ENCODE measurements around the gene TNFAIP2. TPM values are rescaled to one million over a fixed set of nuclear protein-coding genes. Genes with fewer than 3 reads are reported as not detected.

Gene TNFAIP2
- total RNA-seq, 2 experiments from 2014 or later = not detected

DNA sequence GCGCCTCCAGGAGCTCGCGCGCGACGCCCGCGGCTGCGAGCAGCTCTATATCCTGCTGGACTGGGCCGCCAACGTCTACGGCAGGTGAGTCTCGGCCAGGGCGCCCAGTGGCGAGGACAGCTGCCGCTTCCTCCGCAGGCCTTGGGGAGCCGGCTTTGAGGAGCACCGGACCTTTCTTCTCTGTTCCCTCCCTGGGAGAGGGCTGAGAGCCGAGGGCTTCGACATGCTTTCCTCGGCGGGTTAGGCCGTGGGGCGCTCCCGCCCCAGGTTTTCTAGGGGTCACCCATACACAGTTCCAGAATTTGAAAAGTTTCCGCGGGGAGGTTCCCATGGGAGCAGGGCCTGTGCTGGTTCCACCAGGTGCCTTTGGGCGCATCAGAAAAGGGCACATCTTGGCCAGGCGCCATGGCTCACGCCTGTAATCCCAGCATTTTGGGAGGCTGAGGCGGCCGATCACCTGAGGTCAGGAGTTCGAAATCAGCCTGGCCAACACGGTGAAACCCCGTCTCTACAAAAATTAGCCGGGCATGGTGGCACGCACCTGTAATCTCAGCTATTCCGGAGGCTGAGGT, 20.5 kb upstream of the TNFAIP2 start:
- Histone ChIP-seq H2AFZ (ENCODE audit: low read length) (no peak overlapping the region), H3K27ac (ENCODE audit: low read depth, low read length, poor library complexity, severe bottlenecking) (no peak overlapping the region), H3K36me3 (ENCODE audit: insufficient read depth, low read length) (no peaks in the 10 kb centered on the region), H3K4me3 (ENCODE audit: low read depth, low read length, poor library complexity, severe bottlenecking) (no peak overlapping the region), H3K9me3 (ENCODE audit: low read length) (no peaks in the 10 kb centered on the region), H3K9me2 (ENCODE audit: insufficient read depth, low read length) (no peaks in the 10 kb centered on the region), H3K4me1 (ENCODE audit: insufficient read depth, low read length, poor library complexity, severe bottlenecking) (peaks cover 35% of the 10 kb centered on the region), H3K4me2 (ENCODE audit: low read length) (no peak overlapping the region), H4K20me1 (ENCODE audit: insufficient read depth, low read length) (no peaks in the 10 kb centered on the region), H3K79me2 (ENCODE audit: insufficient read depth, low read depth, low read length) (no peaks in the 10 kb centered on the region)
- no peak for DNase-seq (ENCODE audit: low spot score)
- TF ChIP-seq, protein P1, sequence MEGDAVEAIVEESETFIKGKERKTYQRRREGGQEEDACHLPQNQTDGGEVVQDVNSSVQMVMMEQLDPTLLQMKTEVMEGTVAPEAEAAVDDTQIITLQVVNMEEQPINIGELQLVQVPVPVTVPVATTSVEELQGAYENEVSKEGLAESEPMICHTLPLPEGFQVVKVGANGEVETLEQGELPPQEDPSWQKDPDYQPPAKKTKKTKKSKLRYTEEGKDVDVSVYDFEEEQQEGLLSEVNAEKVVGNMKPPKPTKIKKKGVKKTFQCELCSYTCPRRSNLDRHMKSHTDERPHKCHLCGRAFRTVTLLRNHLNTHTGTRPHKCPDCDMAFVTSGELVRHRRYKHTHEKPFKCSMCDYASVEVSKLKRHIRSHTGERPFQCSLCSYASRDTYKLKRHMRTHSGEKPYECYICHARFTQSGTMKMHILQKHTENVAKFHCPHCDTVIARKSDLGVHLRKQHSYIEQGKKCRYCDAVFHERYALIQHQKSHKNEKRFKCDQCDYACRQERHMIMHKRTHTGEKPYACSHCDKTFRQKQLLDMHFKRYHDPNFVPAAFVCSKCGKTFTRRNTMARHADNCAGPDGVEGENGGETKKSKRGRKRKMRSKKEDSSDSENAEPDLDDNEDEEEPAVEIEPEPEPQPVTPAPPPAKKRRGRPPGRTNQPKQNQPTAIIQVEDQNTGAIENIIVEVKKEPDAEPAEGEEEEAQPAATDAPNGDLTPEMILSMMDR (conservative IDR thresholded peaks at IDR 0.05; ENCODE audit: low read length) = no peak
- no peak for TF ChIP-seq EZH2phosphoT487 (IDR thresholded peaks at IDR 0.05; ENCODE audit: borderline replicate concordance, low read depth, low read length)
- intact Hi-C loops (cut with micrococcal nuclease; ENCODE audit: unreplicated experiment) = no loop called here
- no TSS peak for BruUV-seq (replicated peaks)
- CTCF ChIA-PET (ENCODE audit: unreplicated experiment) = no interaction called here
- POLR2A ChIA-PET = no interaction called here

DNA sequence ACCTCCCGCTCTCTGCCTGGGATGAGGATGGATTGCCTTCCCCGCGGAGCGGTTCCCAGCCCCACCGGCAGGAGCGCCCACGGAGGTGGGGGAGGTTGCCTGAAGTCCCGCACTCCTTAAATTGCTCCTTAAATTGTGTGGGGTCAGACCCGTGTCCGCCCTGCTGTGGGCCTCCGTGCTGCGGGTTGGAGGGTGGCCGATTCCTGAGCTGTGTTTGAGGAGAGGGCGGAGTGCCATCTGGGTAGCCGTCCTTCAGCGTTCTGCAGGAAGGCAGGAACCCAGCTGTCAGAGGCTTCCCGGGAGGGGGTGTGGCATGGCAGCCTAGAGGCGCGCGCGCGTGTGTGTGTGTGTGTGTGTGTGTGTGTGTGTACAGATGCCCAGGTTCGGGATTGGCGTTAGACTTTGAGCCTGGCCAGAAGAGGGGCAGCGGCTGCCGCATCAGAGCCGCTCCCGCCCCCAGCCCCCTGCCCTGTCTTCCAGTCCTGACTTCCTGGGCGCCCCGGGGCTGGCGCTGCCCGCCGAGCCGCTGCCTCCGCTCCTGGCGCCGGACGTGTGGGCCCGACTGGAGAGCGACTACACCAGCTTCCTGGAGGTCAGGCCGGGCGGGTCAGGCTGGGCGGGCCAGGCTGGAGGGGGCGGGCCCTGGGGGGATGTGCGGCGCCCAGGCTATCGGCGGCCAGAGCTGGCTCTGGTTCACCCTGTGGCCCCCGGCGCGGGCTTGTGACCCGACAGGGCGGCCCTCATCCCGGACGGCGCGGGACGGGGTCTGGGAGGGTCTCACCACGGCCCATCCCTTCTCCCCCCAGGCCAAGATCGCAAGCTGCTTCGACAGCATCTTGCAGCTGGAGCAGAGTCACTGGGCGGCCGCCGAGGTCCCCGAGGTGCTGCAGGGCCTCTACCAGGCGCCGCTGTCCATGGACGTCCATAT, 19.5 kb upstream of the TNFAIP2 start:
- Histone ChIP-seq H3K4me2 (ENCODE audit: low read length) (no peak overlapping the region), H3K9me3 (ENCODE audit: low read length) (no peaks in the 10 kb centered on the region), H3K36me3 (ENCODE audit: insufficient read depth, low read length) (no peaks in the 10 kb centered on the region), H3K9me2 (ENCODE audit: insufficient read depth, low read length) (no peaks in the 10 kb centered on the region), H4K20me1 (ENCODE audit: insufficient read depth, low read length) (no peaks in the 10 kb centered on the region), H3K27ac (ENCODE audit: low read depth, low read length, poor library complexity, severe bottlenecking) (no peak overlapping the region), H2AFZ (ENCODE audit: low read length) (no peak overlapping the region), H3K79me2 (ENCODE audit: insufficient read depth, low read depth, low read length) (no peaks in the 10 kb centered on the region), H3K4me1 (ENCODE audit: insufficient read depth, low read length, poor library complexity, severe bottlenecking) (peaks cover 35% of the 10 kb centered on the region), H3K4me3 (ENCODE audit: low read depth, low read length, poor library complexity, severe bottlenecking) (no peak overlapping the region)
- BruUV-seq (replicated peaks) = no TSS peak
- CTCF ChIA-PET (ENCODE audit: unreplicated experiment) = interaction anchor here (2.5 kb wide), 1 partner anchor 38 kb away, joined by 24 read pairs; no protein-coding TSS in a partner anchor
- intact Hi-C loops (cut with micrococcal nuclease; ENCODE audit: unreplicated experiment) = no loop called here
- DNase-seq (ENCODE audit: low spot score) = no peak
- POLR2A ChIA-PET = interaction anchor here (0.5 kb wide), 1 partner anchor 26 kb away, joined by 5 read pairs; no protein-coding TSS in a partner anchor
- no peak for TF ChIP-seq EZH2phosphoT487 (IDR thresholded peaks at IDR 0.05; ENCODE audit: borderline replicate concordance, low read depth, low read length)
- TF ChIP-seq, protein P1 (conservative IDR thresholded peaks at IDR 0.05; ENCODE audit: low read length) = no peak

DNA sequence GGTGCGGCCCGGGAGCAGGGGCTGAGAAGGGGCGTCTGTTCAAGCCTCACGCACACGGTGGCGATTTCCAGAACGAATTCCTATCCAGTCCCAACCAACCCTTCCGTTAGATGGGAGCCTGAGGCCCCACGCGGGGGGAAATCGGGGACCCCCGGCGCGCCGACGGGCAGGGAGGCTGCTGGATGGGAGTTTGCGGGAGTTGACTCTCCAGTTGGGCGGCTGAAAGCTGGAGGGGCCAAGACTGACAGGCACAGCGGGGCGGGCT, 18.9 kb upstream of the TNFAIP2 start:
- CTCF ChIA-PET (ENCODE audit: unreplicated experiment) = interaction anchor here (0.6 to 2.5 kb wide), 7 partner anchors 25 to 190 kb away, joined by 3 to 24 read pairs (median 4); no protein-coding TSS in a partner anchor
- Histone ChIP-seq H3K4me1 (ENCODE audit: insufficient read depth, low read length, poor library complexity, severe bottlenecking) (peaks cover 35% of the 10 kb centered on the region), H3K36me3 (ENCODE audit: insufficient read depth, low read length) (no peaks in the 10 kb centered on the region), H3K27ac (ENCODE audit: low read depth, low read length, poor library complexity, severe bottlenecking) (no peak overlapping the region), H3K4me2 (ENCODE audit: low read length) (no peak overlapping the region), H3K79me2 (ENCODE audit: insufficient read depth, low read depth, low read length) (no peaks in the 10 kb centered on the region), H3K4me3 (ENCODE audit: low read depth, low read length, poor library complexity, severe bottlenecking) (no peak overlapping the region), H2AFZ (ENCODE audit: low read length) (no peak overlapping the region), H3K9me2 (ENCODE audit: insufficient read depth, low read length) (no peaks in the 10 kb centered on the region), H3K9me3 (ENCODE audit: low read length) (no peaks in the 10 kb centered on the region), H4K20me1 (ENCODE audit: insufficient read depth, low read length) (no peaks in the 10 kb centered on the region)
- TF ChIP-seq, protein P1 (conservative IDR thresholded peaks at IDR 0.05; ENCODE audit: low read length) = no peak
- TF ChIP-seq EZH2phosphoT487 (IDR thresholded peaks at IDR 0.05; ENCODE audit: borderline replicate concordance, low read depth, low read length) = no peak
- intact Hi-C loops (cut with micrococcal nuclease; ENCODE audit: unreplicated experiment) = no loop called here
- BruUV-seq (replicated peaks) = no TSS peak
- POLR2A ChIA-PET = interaction anchor here (0.5 kb wide), 1 partner anchor 27 kb away, joined by 5 read pairs; no protein-coding TSS in a partner anchor
- DNase-seq (ENCODE audit: low spot score) = no peak
